Fibroblast of lung (primary cell): Measurements from ENCODE around the gene TMEM154.

ENCODE experiments used
- EZH2 ChIP-seq: IDR thresholded peaks from 2 replicates; pipeline ENCODE4 v1.5.1; 2012; ENCODE audit warnings: low read length, control low read depth, mild to moderate bottlenecking; ENCODE audit errors: missing control alignments
- TF ChIP-seq, protein P1 (sequence below), 2 donors: IDR thresholded peaks in 1 of 2; conservative IDR thresholded peaks in 1 of 2; 1 replicate in 1 of 2; 2 replicates in 1 of 2; pipeline ENCODE4 v1.5.1; 2011 to 2012; ENCODE audit warnings: low read length in 2 of 2, control low read depth in 1 of 2, inconsistent platforms in 1 of 2, low read depth in 1 of 2, mild to moderate bottlenecking in 1 of 2

DNA sequence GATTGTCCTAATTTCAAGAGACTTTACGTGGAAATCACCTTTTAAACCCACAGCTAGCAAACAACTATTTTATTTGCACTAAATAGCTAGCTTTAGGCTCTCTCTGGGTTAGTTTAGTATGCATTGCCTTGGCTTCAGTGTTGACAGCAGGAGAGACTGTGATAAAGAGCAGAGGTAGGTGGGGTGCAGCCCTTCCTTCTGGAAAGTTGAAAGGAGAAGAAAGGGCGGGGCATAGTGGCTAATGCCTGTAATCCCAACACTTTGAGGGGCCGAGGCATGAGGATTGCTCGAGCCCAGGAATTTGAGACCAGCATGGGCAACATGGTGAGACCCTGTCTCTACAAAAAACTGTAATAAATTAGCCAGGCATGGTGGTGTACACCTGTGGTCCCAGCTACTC lies 29.0 kb upstream of the TMEM154 start:
- TF ChIP-seq, protein P1, sequence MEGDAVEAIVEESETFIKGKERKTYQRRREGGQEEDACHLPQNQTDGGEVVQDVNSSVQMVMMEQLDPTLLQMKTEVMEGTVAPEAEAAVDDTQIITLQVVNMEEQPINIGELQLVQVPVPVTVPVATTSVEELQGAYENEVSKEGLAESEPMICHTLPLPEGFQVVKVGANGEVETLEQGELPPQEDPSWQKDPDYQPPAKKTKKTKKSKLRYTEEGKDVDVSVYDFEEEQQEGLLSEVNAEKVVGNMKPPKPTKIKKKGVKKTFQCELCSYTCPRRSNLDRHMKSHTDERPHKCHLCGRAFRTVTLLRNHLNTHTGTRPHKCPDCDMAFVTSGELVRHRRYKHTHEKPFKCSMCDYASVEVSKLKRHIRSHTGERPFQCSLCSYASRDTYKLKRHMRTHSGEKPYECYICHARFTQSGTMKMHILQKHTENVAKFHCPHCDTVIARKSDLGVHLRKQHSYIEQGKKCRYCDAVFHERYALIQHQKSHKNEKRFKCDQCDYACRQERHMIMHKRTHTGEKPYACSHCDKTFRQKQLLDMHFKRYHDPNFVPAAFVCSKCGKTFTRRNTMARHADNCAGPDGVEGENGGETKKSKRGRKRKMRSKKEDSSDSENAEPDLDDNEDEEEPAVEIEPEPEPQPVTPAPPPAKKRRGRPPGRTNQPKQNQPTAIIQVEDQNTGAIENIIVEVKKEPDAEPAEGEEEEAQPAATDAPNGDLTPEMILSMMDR (conservative IDR thresholded peaks at IDR 0.05 in 1 of 2, IDR thresholded peaks at IDR 0.05 in 1 of 2; ENCODE audit: low read depth in 1 of 2, low read length in 2 of 2): no peak
- no peak for TF ChIP-seq EZH2
